HG02759 (cell line): Measurements from ENCODE around the gene ZNF358.

Experiments
- ATAC-seq: cut with Tn5 transposase; IDR thresholded peaks from one replicate; pipeline ENCODE4 v1.9.1; 2021; ENCODE audit warnings: mild to moderate bottlenecking, moderate library complexity; ENCODE audit not compliant: unreplicated experiment

The ZNF358 gene

DNA sequence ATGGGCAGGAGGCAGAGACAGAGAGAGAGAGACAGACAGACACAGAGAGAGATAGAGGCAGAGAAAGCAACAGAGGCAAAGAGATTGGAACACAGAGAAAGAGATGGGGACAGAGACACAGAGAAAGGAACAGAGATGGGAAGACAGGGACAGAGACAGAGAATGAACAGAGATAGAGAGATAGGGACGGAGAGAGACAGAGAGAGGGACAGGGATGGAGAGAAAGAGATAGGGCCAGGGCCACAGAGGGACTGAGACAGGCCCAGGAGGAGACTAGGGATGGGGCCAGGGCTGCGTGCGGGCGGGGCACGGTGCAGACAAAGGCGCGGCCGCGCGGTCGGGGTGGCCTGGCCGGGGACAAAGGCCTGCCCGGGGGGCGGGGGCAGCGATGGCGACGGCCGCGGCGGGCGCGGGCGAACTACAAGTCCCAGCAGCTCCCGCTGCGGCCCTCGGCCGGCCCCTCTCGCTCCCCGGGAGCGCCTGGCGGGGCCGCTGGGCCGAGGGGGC is at the start of gene ZNF358:
ZNF358 (plus strand) TSS at position 459 of the 507 bp plus-strand sequence. CDS start 3,140 bp downstream, outside the sequence.
- no peak for ATAC-seq

GRCh38 chr19:7467009-7467989 is 48.6 kb upstream of the ZNF358 start:
- ATAC-seq = no peak

GRCh38 chr19:7468840-7469239 is 47.1 kb upstream of the ZNF358 start:
- ATAC-seq = no peak

DNA sequence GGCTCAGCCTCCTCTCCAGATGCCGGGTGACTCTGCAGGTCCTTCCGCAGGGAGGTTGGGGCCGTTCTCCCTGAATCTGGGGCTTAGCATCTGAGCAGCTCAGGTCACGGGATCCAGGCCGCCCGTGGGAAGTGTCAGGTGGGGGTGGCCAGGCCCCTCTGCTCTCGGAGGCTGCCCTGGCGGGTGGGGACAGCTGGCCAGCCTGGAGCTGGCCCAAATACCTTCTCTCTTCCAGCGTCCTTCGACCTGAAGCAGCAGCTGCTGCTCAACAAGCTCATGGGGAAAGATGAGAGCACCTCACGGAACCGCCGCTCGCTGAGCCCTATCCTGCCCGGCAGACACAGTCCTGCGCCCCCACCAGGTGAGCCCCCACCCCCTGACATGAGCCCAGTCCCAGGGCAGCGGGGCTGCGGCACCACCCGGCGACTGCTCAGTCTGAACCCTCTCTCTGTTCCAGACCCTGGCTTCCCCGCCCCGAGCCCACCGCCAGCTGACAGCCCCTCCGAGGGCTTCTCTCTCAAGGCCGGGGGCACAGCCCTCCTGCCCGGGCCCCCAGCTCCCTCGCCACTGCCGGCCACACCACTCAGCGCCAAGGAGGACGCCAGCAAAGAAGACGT is 46.1 kb upstream of the ZNF358 start:
- ATAC-seq = no peak

DNA sequence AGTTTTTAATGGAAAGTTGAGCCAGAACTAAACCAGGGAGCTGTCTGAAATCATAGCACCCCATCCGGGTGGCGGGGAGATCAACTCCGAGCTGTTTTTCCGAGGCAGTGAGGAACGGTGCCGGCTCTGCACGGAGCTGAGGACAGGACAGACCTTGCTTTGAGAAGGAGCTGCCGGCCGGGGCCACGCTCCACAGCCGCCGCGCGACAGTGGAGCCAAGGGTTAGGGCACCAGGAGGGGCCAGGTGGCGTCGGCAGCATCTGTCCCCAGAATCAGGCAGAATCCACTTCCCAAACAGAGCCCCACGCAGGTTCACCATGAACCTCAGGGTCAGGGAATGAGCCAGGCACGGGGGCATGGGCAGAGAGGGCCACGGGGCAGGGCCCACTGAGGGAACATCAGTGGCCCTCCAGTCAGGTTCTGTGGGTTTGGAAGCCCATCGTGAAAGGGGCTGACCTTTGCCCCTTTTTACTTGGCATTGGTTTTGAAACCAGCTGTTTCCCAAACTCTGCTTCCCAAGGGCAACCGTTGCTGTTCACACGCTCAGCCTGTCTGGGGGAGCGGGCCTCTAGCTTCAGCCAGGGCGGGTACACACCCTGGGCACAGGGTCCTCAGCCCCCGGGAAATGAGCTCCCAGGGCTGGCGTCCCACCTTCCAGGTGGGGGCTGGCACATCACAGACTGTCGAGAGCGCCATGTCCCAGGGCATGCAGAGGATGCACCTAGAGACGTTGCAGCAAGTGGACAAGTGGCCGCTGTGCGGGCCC is 45.2 kb upstream of the ZNF358 start:
- no peak for ATAC-seq

DNA sequence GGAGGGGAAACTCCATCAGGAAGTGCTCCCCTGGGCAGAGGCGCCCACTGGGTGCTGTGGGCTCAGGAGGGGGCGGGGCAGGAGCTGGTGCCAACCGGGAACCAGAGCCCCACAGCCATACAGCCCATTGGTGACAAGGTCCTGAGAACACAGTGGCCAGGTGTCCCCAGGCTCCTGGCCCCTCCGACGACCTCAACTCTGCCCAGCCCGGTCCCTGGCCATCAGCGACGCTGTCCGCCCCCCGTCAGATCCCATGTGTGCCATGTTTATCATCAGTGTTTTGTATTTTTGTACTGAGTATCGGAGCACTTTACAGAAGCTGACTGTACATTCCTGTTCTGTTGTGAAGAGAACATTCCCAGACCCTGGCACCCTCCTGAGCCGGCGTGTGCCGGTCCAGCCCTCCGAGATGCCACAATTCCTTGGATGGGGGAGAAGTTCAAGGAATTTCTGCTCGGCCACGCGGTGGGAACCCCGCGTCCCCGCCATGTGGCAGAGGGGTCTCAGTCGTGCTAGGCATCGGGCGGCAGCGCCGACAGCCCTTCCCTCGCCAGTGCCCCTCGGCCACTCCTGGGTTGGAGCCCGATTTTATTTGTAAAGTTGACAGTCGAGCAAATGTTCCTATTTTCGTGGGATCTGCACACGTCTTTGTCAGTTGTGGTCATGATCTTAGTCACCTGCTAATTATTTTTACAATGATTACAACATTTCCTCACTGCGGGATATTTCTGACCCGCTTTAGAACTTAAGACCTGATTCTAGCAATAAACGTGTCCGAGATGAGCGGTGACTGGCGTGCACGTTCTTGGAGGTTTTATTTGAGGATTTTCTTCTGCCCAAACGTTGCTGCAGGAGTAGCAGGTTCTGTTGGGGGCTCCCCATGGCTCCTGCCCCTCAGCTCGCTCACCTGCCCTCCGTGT is 43.9 kb upstream of the ZNF358 start:
- ATAC-seq = no peak

GRCh38 chr19:7475665-7476064 is 40.2 kb upstream of the ZNF358 start:
- no peak for ATAC-seq

GRCh38 chr19:7476241-7476640 is 39.7 kb upstream of the ZNF358 start:
- ATAC-seq = no peak

GRCh38 chr19:7476777-7477494 is 39.0 kb upstream of the ZNF358 start:
- ATAC-seq = no peak

DNA sequence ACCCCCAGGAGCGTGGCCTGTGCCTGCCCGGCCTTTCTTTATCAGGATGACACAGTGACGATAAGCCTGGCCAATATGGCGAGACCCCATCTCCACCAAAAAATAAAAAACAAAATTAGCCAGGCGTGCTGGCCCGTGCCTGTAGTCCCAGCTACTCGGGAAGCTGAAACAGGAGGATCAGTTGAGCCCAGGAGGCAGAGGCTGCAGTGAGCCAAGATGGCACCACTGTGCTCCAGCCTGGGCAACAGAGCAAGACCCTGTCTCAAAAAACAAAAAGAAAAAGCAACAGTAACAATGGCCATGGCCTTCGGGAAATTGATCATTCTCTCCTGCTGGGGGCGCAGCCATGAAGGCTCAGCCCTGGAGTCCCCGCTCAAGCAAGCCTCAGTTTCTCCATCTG is 38.1 kb upstream of the ZNF358 start:
- no peak for ATAC-seq

DNA sequence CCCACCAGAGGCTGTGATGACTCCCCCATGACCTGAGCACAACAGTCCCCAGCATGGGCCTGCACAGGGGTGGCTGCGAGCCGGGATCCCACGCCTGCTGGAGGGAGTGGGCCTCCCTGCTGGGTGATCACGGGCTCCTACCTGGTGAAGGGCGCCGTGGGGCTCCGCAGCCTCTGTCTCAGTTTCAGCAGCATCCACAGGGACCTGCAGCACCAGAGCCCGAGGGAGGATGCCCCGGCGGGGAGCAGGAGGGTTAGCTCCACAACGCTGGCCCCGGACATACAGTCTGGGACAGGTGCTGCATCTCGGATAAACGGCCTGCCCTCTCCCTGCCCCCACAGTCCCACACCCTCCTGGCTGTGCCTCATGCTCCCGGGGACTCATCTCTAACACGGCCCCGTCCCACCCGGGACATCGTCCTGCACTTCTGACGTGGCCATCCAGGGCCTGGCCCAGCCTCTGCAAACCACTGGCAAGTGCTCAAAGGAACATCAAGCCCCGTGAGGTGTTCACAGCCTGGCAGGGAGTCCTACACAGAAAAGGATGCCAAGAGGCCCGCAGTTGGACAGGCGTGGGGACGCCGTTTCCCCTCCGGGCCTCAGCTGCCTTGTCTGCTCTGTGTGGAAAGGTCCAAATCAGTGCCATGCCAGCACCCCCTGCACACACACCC is 37.6 kb upstream of the ZNF358 start:
- no peak for ATAC-seq

- no peak for ATAC-seq
These were observed 37.1 kb upstream of the ZNF358 start for GRCh38 chr19:7478843-7479227.

GRCh38 chr19:7480222-7480969 is 35.5 kb upstream of the ZNF358 start:
- ATAC-seq = no peak

GRCh38 chr19:7480970-7481255 is 35.0 kb upstream of the ZNF358 start:
- no peak for ATAC-seq

DNA sequence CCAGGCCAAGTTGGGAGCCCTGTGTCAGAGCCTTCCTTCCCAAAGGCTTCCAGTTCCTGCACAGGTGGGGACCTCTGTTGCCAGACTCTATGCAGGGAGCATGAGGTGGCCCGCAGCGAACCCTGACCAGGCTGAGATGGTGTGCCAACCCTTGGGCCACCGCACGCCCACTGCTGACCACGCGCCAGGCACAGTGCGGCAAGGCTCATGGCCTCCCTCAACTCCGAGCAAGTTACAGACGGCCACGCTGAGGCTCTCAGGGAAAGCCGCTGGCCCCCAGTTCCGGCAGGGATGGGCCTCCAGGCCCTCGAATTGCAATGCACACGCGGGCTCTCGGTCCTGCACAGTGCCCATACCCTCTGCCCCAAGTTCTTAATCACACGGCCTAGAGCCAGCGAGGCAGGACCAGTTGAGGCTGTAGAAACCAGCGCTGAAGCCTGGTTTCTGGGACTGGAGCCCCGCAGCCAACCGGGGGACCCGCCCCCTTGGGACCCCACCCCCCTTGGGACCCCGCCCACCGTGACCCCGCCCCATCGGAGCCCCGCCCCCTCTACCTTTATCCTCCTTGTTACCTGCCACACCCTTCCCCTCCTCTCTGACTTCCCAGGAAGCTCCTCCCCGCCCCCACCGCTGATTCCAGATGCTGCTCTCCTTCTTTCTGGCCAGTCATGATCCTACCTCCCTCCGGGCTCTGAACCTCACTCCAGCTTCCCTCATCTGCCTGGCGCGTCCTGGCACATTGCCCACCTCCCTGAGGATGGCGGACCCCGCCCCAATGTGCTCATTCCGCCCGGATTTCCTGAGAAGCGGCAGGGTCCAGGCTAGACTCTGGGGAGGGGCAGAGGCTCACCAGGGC is 33.1 kb upstream of the ZNF358 start:
- ATAC-seq = no peak

- ATAC-seq = no peak
These were observed 32.1 kb upstream of the ZNF358 start for GRCh38 chr19:7483720-7484201.

DNA sequence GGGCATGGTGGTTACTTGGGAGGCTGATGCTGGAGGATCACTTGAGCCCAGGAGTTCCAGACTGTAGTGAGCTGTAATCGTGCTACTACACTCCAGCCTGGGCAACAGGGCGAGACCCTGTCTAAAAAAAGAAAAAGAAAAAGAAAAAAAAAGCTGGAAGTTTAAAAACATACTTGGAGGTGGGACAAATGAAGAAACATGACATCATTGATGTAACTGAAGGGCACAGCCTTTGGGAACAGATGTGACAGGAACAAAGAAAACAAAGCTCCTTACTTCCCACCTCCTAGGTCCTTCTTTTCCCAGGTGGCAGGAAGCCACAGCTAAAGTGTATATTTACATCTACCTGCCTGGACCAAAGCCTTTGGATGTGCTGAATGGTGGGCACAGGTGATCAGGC is 29.0 kb upstream of the ZNF358 start:
- ATAC-seq = no peak
